ENCODE measurements around the gene DAND5.

DAND5 gene, protein sequence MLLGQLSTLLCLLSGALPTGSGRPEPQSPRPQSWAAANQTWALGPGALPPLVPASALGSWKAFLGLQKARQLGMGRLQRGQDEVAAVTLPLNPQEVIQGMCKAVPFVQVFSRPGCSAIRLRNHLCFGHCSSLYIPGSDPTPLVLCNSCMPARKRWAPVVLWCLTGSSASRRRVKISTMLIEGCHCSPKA

DNA sequence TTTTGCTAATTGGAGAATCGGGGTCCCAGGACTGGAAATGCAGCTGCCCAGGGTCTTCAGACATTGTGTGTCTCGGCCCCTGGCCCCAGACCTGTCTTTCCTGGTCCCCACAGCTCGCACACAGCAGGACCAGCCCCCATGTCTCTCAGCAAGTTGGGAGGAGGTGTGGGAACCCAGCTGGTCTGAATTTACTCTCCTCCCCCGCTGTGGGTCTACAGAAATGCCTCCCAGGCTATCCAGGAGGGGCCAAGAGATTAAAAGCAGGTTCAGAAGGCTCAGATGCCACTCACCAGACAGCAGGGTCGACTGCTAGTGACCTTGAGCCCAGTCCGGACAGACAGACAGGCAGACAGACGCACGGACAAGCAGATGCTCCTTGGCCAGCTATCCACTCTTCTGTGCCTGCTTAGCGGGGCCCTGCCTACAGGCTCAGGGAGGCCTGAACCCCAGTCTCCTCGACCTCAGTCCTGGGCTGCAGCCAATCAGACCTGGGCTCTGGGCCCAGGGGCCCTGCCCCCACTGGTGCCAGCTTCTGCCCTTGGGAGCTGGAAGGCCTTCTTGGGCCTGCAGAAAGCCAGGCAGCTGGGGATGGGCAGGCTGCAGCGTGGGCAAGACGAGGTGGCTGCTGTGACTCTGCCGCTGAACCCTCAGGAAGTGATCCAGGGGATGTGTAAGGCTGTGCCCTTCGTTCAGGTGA is at the start of gene DAND5:
DAND5 (plus strand) TSS at position 285 of the 697 bp plus-strand sequence; CDS start at position 370, 85 bp downstream.
- in situ Hi-C loops (cut with MboI; ENCODE audit: low pct_unique_long_range_greater_than_20kb, low sequenced_read_pairs) = no loop called here
- DNase-seq = no peak

GRCh38 chr19:12921047-12921446 is 48.3 kb upstream of the DAND5 start:
- DNase-seq = no peak
- in situ Hi-C loops (cut with MboI; ENCODE audit: low pct_unique_long_range_greater_than_20kb, low sequenced_read_pairs) = no loop called here

GRCh38 chr19:12922959-12923358 is 46.4 kb upstream of the DAND5 start:
- in situ Hi-C loops (cut with MboI; ENCODE audit: low pct_unique_long_range_greater_than_20kb, low sequenced_read_pairs) = no loop called here
- no peak for DNase-seq

GRCh38 chr19:12924621-12925310 is 44.6 kb upstream of the DAND5 start:
- in situ Hi-C loops (cut with MboI; ENCODE audit: low pct_unique_long_range_greater_than_20kb, low sequenced_read_pairs) = no loop called here
- no peak for DNase-seq

DNA sequence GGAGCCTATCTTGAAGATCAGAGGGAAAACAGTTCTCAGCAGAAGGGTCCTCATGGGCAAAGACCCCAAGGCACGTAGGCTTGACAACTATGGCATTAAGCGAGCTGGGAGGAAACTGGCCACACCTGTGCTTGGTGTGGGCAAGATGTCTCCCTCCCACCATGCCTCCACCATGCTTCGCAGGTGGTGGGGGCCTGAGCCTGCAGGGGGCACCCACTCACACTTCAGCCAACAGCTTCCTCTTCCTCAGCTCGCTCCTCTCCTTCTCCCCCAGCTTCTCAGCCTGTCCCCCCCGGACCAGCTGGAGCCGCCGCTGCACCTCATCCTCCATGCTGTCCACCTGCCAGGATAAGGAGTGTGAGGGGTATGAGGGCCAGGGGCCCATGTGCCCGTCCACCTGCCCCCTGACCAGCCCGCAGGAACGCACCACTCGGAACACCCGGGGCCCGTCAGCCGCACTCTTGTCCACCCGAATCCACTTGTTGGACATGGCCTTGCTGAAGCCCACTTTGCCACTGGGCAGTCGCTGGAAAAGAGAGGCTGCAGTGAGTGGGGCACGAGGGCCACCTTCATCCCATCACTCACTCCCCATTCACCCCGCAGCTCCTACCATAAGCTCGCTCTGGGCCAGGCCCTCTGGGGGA is 39.3 kb upstream of the DAND5 start:
- DNase-seq = peak; percentile 54
- in situ Hi-C loops (cut with MboI; ENCODE audit: low pct_unique_long_range_greater_than_20kb, low sequenced_read_pairs) = no loop called here

GRCh38 chr19:12932392-12933286 is 36.7 kb upstream of the DAND5 start:
- in situ Hi-C loops (cut with MboI; ENCODE audit: low pct_unique_long_range_greater_than_20kb, low sequenced_read_pairs) = no loop called here

GRCh38 chr19:12933287-12934072 is 35.9 kb upstream of the DAND5 start, which contains the start of gene FARSA:
TSS of gene FARSA (minus strand) at chr19:12933711. CDS start at chr19:12933696, 15 bp downstream.
- in situ Hi-C loops (cut with MboI; ENCODE audit: low pct_unique_long_range_greater_than_20kb, low sequenced_read_pairs) = no loop called here
- DNase-seq = peak; percentile 90

More at GRCh38 chr19:12932392-12933286, 36.7 kb upstream of the DAND5 start:
- no peak for DNase-seq

DNA sequence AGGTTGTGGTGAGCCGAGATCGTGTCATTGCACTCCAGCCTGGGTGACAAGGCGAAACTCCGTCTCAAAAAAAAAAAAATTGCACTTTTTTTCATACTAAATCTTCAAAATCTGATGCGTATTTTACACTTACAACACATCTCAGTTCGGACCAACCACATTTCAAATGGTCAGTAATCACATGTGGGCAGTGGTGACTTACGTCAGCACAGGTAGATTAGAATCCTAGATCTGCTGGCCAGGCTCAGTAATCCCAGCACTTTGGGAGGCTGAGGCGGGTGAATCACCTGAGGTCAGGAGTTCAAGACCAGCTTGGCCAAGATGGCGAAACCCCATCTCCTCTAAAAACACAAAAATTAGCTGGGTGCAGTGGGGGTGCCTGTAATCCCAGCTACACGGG is 34.3 kb upstream of the DAND5 start:
- in situ Hi-C loops (cut with MboI; ENCODE audit: low pct_unique_long_range_greater_than_20kb, low sequenced_read_pairs) = no loop called here
- DNase-seq = no peak

- peak; percentile 58 for DNase-seq
Observed at GRCh38 chr19:12936582-12936981, 32.8 kb upstream of the DAND5 start.

GRCh38 chr19:12937093-12937926 is 32.1 kb upstream of the DAND5 start:
- peak; percentile 100 for DNase-seq
- in situ Hi-C loops (cut with MboI; ENCODE audit: low pct_unique_long_range_greater_than_20kb, low sequenced_read_pairs) = no loop called here

More at GRCh38 chr19:12936582-12936981, 32.8 kb upstream of the DAND5 start:
- in situ Hi-C loops (cut with MboI; ENCODE audit: low pct_unique_long_range_greater_than_20kb, low sequenced_read_pairs) = no loop called here

- in situ Hi-C loops (cut with MboI; ENCODE audit: low pct_unique_long_range_greater_than_20kb, low sequenced_read_pairs) = no loop called here
- peak; percentile 99 for DNase-seq
Observed at GRCh38 chr19:12937927-12938778, 31.2 kb upstream of the DAND5 start, which contains the start of gene CALR. TSS of gene CALR (plus strand) at chr19:12938609. CDS start at chr19:12938680, 71 bp downstream.

DNA sequence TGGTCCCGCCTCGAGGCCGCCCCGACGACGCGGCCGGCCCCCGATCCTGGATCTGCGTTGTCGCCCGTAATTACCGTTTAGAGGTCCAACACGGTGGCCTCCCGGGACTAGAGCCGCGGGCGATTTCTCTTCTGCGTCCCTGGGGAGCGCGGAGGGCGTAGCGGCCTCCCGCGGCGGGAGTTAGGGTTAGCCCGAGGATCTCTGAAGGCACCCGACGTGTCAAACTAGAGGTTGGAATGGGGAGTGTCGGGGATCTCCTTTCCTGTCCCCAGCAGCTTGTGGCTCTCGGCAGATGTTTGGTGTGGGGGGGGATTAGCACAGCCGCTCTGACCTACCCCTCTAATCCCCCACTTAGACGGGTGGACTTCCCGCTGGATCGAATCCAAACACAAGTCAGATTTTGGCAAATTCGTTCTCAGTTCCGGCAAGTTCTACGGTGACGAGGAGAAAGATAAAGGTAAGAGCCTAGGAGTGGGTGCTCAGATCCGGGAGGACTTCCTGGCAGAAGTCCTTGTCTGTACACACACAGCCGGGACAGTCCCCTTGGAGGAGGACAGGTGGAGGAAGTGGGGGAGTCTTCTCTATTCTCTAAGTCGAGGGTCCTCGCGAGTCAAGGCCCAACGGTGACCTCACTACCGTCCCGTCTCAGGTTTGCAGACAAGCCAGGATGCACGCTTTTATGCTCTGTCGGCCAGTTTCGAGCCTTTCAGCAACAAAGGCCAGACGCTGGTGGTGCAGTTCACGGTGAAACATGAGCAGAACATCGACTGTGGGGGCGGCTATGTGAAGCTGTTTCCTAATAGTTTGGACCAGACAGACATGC is 30.4 kb upstream of the DAND5 start:
- DNase-seq = no peak
- in situ Hi-C loops (cut with MboI; ENCODE audit: low pct_unique_long_range_greater_than_20kb, low sequenced_read_pairs) = no loop called here

DNA sequence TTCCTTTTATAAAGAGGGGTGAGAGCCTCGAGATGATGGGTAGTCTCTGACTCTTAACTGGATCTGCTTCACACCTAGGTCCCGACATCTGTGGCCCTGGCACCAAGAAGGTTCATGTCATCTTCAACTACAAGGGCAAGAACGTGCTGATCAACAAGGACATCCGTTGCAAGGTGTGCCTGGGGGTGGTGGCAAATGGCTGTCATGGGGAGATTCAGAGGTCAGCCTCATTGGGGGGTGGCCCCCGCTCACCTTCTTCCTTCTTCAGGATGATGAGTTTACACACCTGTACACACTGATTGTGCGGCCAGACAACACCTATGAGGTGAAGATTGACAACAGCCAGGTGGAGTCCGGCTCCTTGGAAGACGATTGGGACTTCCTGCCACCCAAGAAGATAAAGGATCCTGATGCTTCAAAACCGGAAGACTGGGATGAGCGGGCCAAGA is 29.4 kb upstream of the DAND5 start:
- DNase-seq = no peak
- in situ Hi-C loops (cut with MboI; ENCODE audit: low pct_unique_long_range_greater_than_20kb, low sequenced_read_pairs) = no loop called here

DNA sequence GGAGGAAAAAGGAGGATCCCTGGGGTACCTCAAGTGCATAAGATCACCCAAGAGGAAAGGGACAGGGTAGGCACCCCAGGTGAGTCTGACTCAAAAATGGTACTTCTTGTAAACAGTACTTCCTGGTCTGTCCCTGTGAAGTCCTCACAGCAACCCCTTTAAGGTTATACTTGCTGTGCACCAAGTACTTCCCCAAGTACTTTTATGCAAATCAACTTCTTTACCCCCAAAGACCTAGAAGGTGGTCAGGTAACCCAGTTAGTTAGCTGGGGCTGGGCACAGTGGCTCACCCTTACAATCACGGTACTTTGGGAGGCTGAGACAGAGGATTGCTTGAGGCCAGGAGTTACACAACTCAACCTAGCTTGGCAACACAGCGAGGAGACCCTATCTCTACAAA is 28.5 kb upstream of the DAND5 start:
- in situ Hi-C loops (cut with MboI; ENCODE audit: low pct_unique_long_range_greater_than_20kb, low sequenced_read_pairs) = no loop called here
- DNase-seq = no peak

GRCh38 chr19:12943437-12944044 is 25.8 kb upstream of the DAND5 start:
- in situ Hi-C loops (cut with MboI; ENCODE audit: low pct_unique_long_range_greater_than_20kb, low sequenced_read_pairs) = no loop called here
- DNase-seq = no peak
